ENCODE results near the gene HK1.

The HK1 gene

GRCh38 chr10:69374242-69374641 is 95.9 kb downstream of the HK1 start:
- no peak for DNase-seq (ENCODE audit: low read depth in 1 of 2, low spot score in 1 of 2)

- DNase-seq (ENCODE audit: low read depth in 1 of 2, low spot score in 1 of 2), result no peak
Measured at GRCh38 chr10:69374931-69375306, 96.6 kb downstream of the HK1 start.

- DNase-seq (ENCODE audit: low read depth in 1 of 2, low spot score in 1 of 2), result no peak
Measured at GRCh38 chr10:69375307-69376151, 97.2 kb downstream of the HK1 start.

- DNase-seq (ENCODE audit: low read depth in 1 of 2, low spot score in 1 of 2), result no peak
Measured at GRCh38 chr10:69376662-69377061, 98.4 kb downstream of the HK1 start.

GRCh38 chr10:69377191-69377590 is 98.9 kb downstream of the HK1 start:
- no peak for DNase-seq (ENCODE audit: low read depth in 1 of 2, low spot score in 1 of 2)

GRCh38 chr10:69377933-69378332 is 99.6 kb downstream of the HK1 start:
- DNase-seq (ENCODE audit: low read depth in 1 of 2, low spot score in 1 of 2), result no peak

- DNase-seq (ENCODE audit: low read depth in 1 of 2, low spot score in 1 of 2), result no peak
Measured at GRCh38 chr10:69379800-69380199, 101.5 kb downstream of the HK1 start.

- DNase-seq (ENCODE audit: low read depth in 1 of 2, low spot score in 1 of 2), result no peak
Measured at GRCh38 chr10:69382382-69383117, 104.3 kb downstream of the HK1 start.

GRCh38 chr10:69383558-69383957 is 105.3 kb downstream of the HK1 start:
- no peak for DNase-seq (ENCODE audit: low read depth in 1 of 2, low spot score in 1 of 2)

- DNase-seq (ENCODE audit: low read depth in 1 of 2, low spot score in 1 of 2), result no peak
Measured at GRCh38 chr10:69384320-69384719, 106.0 kb downstream of the HK1 start.

- no peak for DNase-seq (ENCODE audit: low read depth in 1 of 2, low spot score in 1 of 2)
Measured at GRCh38 chr10:69385454-69386350, 107.4 kb downstream of the HK1 start.

GRCh38 chr10:69387500-69387899 is 109.2 kb downstream of the HK1 start:
- DNase-seq (ENCODE audit: low read depth in 1 of 2, low spot score in 1 of 2), result no peak

GRCh38 chr10:69388488-69388887 is 110.2 kb downstream of the HK1 start:
- no peak for DNase-seq (ENCODE audit: low read depth in 1 of 2, low spot score in 1 of 2)

- DNase-seq (ENCODE audit: low read depth in 1 of 2, low spot score in 1 of 2), result no peak
Measured at GRCh38 chr10:69389827-69390490, 111.7 kb downstream of the HK1 start.

- no peak for DNase-seq (ENCODE audit: low read depth in 1 of 2, low spot score in 1 of 2)
Measured at GRCh38 chr10:69391158-69391557, 112.9 kb downstream of the HK1 start.

- peak; percentile 60 to 78 for DNase-seq (ENCODE audit: low read depth in 1 of 2, low spot score in 1 of 2)
Measured at GRCh38 chr10:69392481-69393000, 114.2 kb downstream of the HK1 start.

GRCh38 chr10:69394020-69394419 is 115.7 kb downstream of the HK1 start:
- no peak for DNase-seq (ENCODE audit: low read depth in 1 of 2, low spot score in 1 of 2)

- no peak for DNase-seq (ENCODE audit: low read depth in 1 of 2, low spot score in 1 of 2)
Measured at GRCh38 chr10:69397972-69398371, 119.7 kb downstream of the HK1 start.

- DNase-seq (ENCODE audit: low read depth in 1 of 2, low spot score in 1 of 2), result no peak
Measured at GRCh38 chr10:69398466-69398865, 120.2 kb downstream of the HK1 start.

- DNase-seq (ENCODE audit: low read depth in 1 of 2, low spot score in 1 of 2), result no peak
Measured at GRCh38 chr10:69400936-69401335, 122.6 kb downstream of the HK1 start.

- DNase-seq (ENCODE audit: low read depth in 1 of 2, low spot score in 1 of 2), result no peak
Measured at GRCh38 chr10:69401416-69401815, 123.1 kb downstream of the HK1 start.

Data from activated CD4-positive, alpha-beta T cell treated with anti-CD3 and anti-CD28 coated beads, Interleukin-2, amount 50 U/mL, for 24 hours (primary cell).